Measurements from ENCODE around the gene SIX1. TPM values are rescaled to one million over a fixed set of nuclear protein-coding genes. Genes with fewer than 3 reads are reported as not detected.

SIX1 gene
- total RNA-seq, 1 experiment from 2014 or later: 2.5 TPM

GRCh38 chr14:60641742-60642269 is 7.5 kb downstream of the SIX1 start:
- ChIA-PET POLR2A (no interaction called here), CTCF (no interaction called here), RAD21 (ENCODE audit: low non-redundant PET in 1 of 2, low total read pairs in 2 of 2, uncharacterized antibody in 2 of 2, unreplicated experiment in 2 of 2) (no interaction called here)
- DNase-seq (ENCODE audit: low read depth, low spot score) (no peak), ATAC-seq (no peak)
- Histone ChIP-seq H3K4me3 (replicated peaks in 1 of 2; ENCODE audit: low read depth in 1 of 2, low read length in 2 of 2) (no peak overlapping the region), H3K36me3 (ENCODE audit: control insufficient read depth in 1 of 2, insufficient read depth in 2 of 2, low read length in 2 of 2) (no peaks in the 10 kb centered on the region), H3K27ac (ENCODE audit: low read depth, low read length) (no peak overlapping the region), H3K9me3 (ENCODE audit: control insufficient read depth in 1 of 2, insufficient read depth in 1 of 2, low read depth in 1 of 2, low read length in 2 of 2) (no peaks in the 10 kb centered on the region), H3K4me1 (ENCODE audit: control insufficient read depth in 1 of 2, insufficient read depth in 2 of 2, low read length in 2 of 2) (no peaks in the 10 kb centered on the region), H2AFZ (ENCODE audit: low read depth, low read length, poor library complexity, severe bottlenecking) (no peak overlapping the region), H4K20me1 (ENCODE audit: insufficient read depth) (no peaks in the 10 kb centered on the region), H3K9me2 (ENCODE audit: insufficient read depth) (no peaks in the 10 kb centered on the region), H3K27me3 (ENCODE audit: insufficient read depth, low read length) (no peaks in the 10 kb centered on the region), H3K4me2 (ENCODE audit: low read length) (no peak overlapping the region), H3K9ac (ENCODE audit: low read length) (no peak overlapping the region), H3K79me2 (ENCODE audit: insufficient read depth, low read length) (no peaks in the 10 kb centered on the region)
- no TSS peak for BruUV-seq (replicated peaks)
- TF ChIP-seq ZBTB33 (IDR thresholded peaks at IDR 0.05; ENCODE audit: extremely low read depth, insufficient replicate concordance, low read length) (no peak), RAD21 (IDR thresholded peaks at IDR 0.05; ENCODE audit: low read depth) (no peak), ZNF274 (IDR thresholded peaks at IDR 0.05; ENCODE audit: low read depth, low read length) (no peak), SIN3A (IDR thresholded peaks at IDR 0.05; ENCODE audit: low read depth) (no peak), SRF (IDR thresholded peaks at IDR 0.05; ENCODE audit: low read depth) (no peak), MAX (IDR thresholded peaks at IDR 0.05) (no peak), YY1 (IDR thresholded peaks at IDR 0.05; ENCODE audit: extremely low read depth, insufficient replicate concordance, low read depth, low read length) (no peak), POLR2AphosphoS5 (IDR thresholded peaks at IDR 0.05; ENCODE audit: low read depth, low read length) (no peak), ELF1 (IDR thresholded peaks at IDR 0.05; ENCODE audit: borderline replicate concordance, low read depth) (no peak), SP1 (IDR thresholded peaks at IDR 0.05; ENCODE audit: low read depth) (no peak), EZH2phosphoT487 (IDR thresholded peaks at IDR 0.05; ENCODE audit: borderline replicate concordance) (no peak), POLR2A (IDR thresholded peaks at IDR 0.05; ENCODE audit: borderline replicate concordance, extremely low read depth, insufficient read depth, insufficient read length) (no peak), EGR1 (IDR thresholded peaks at IDR 0.05; ENCODE audit: low read depth) (no peak), CBX3 (IDR thresholded peaks at IDR 0.05; ENCODE audit: low read depth) (no peak), TCF7L2 (IDR thresholded peaks at IDR 0.05; ENCODE audit: borderline replicate concordance, extremely low read depth, insufficient read depth, insufficient read length) (no peak), JUND (IDR thresholded peaks at IDR 0.05) (no peak), ATF3 (IDR thresholded peaks at IDR 0.05) (no peak), FOSL1 (IDR thresholded peaks at IDR 0.05; ENCODE audit: low read depth) (no peak), CTCF (IDR thresholded peaks at IDR 0.05 in 2 of 3, conservative IDR thresholded peaks at IDR 0.05 in 1 of 3; ENCODE audit: borderline replicate concordance in 1 of 3, insufficient read depth in 1 of 3, low read depth in 2 of 3, low read length in 2 of 3) (no peak), EZH2 (IDR thresholded peaks at IDR 0.05) (no peak)
- intact Hi-C loops (cut with micrococcal nuclease): no loop called here
